HCT116 (cell line): ENCODE measurements around the gene UBE3C.

Experiments used
- EZH2 ChIP-seq: fragments of 200-600 bp; sonication (generic); IDR thresholded peaks from 2 replicates; pipeline ENCODE4 v1.6.1; 2017; ENCODE audit warnings: antibody characterized with exemption, mixed run types
- EZH2phosphoT487 ChIP-seq: fragments of 200-600 bp; IDR thresholded peaks from 2 replicates; pipeline ENCODE4 v1.6.1; 2018; ENCODE audit warnings: antibody characterized with exemption, borderline replicate concordance
- FOSL1 ChIP-seq: IDR thresholded peaks from 2 replicates; pipeline ENCODE4 v1.6.1; 2012; ENCODE audit warnings: low read depth
- JUND ChIP-seq: IDR thresholded peaks from 2 replicates; pipeline ENCODE4 v1.6.1; 2012
- POLR2A ChIP-seq: IDR thresholded peaks from 2 replicates; pipeline ENCODE4 v1.7.0; 2011; ENCODE audit warnings: borderline replicate concordance; ENCODE audit not compliant: insufficient read depth, insufficient read length; ENCODE audit errors: extremely low read depth
- POLR2AphosphoS5 ChIP-seq: IDR thresholded peaks from 2 replicates; pipeline ENCODE4 v1.6.1; 2011; ENCODE audit warnings: mild to moderate bottlenecking, low read depth, low read length, moderate library complexity
- RAD21 ChIP-seq: IDR thresholded peaks from 2 replicates; pipeline ENCODE4 v1.6.1; 2012; ENCODE audit warnings: low read depth, mild to moderate bottlenecking
- REST ChIP-seq: IDR thresholded peaks from 2 replicates; pipeline ENCODE4 v1.6.1; 2012; ENCODE audit warnings: low read depth
- SP1 ChIP-seq: IDR thresholded peaks from 2 replicates; pipeline ENCODE4 v1.6.1; 2012; ENCODE audit warnings: low read depth
- TF ChIP-seq, protein P1 (sequence below), 3 experiments: fragments of 200-600 bp in 1 of 3; sonication (generic) in 1 of 3; IDR thresholded peaks in 2 of 3; conservative IDR thresholded peaks in 1 of 3; 2 replicates each; pipeline ENCODE4 v1.5.1; 2012 to 2017; ENCODE audit warnings: low read depth in 2 of 3, low read length in 2 of 3, antibody characterized with exemption in 1 of 3, borderline replicate concordance in 1 of 3, control low read depth in 1 of 3, mild to moderate bottlenecking in 1 of 3, mixed read lengths in 1 of 3, mixed run types in 1 of 3, moderate library complexity in 1 of 3; ENCODE audit not compliant: insufficient read depth in 1 of 3
- TF ChIP-seq, protein P2 (sequence below): IDR thresholded peaks from 2 replicates; pipeline ENCODE4 v1.6.1; 2012

- TF ChIP-seq FOSL1, result no peak
- TF ChIP-seq SP1, result no peak
- TF ChIP-seq, protein P1, sequence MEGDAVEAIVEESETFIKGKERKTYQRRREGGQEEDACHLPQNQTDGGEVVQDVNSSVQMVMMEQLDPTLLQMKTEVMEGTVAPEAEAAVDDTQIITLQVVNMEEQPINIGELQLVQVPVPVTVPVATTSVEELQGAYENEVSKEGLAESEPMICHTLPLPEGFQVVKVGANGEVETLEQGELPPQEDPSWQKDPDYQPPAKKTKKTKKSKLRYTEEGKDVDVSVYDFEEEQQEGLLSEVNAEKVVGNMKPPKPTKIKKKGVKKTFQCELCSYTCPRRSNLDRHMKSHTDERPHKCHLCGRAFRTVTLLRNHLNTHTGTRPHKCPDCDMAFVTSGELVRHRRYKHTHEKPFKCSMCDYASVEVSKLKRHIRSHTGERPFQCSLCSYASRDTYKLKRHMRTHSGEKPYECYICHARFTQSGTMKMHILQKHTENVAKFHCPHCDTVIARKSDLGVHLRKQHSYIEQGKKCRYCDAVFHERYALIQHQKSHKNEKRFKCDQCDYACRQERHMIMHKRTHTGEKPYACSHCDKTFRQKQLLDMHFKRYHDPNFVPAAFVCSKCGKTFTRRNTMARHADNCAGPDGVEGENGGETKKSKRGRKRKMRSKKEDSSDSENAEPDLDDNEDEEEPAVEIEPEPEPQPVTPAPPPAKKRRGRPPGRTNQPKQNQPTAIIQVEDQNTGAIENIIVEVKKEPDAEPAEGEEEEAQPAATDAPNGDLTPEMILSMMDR (IDR thresholded peaks at IDR 0.05 in 2 of 3, conservative IDR thresholded peaks at IDR 0.05 in 1 of 3; ENCODE audit: borderline replicate concordance in 1 of 3, insufficient read depth in 1 of 3, low read depth in 2 of 3, low read length in 2 of 3), result no peak
- TF ChIP-seq REST, result no peak
- TF ChIP-seq EZH2phosphoT487, result no peak
- no peak for TF ChIP-seq JUND
- TF ChIP-seq RAD21, result no peak
- peak; percentile 91 for TF ChIP-seq POLR2AphosphoS5
- TF ChIP-seq, protein P2, sequence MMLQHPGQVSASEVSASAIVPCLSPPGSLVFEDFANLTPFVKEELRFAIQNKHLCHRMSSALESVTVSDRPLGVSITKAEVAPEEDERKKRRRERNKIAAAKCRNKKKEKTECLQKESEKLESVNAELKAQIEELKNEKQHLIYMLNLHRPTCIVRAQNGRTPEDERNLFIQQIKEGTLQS, result no peak
- TF ChIP-seq EZH2, result no peak
- TF ChIP-seq POLR2A, result peak; percentile 62
Observed at GRCh38 chr7:157138424-157139110, at the start of gene UBE3C.
